Hepatocyte (in vitro differentiated cells): ENCODE measurements around the gene TEX10. TPM values are rescaled to one million over a fixed set of nuclear protein-coding genes. Genes with fewer than 3 reads are reported as not detected.

Experiments used
- DNase-seq: peaks from one replicate; pipeline ENCODE4 v3.0.0-alpha.2; 2016; ENCODE audit warnings: low spot score
- H2AFZ ChIP-seq: fragments of 200-600 bp; sonication (generic); 2 replicates; pipeline ENCODE4 v1.6.0; 2016; ENCODE audit warnings: antibody characterized with exemption, mild to moderate bottlenecking
- H3K27ac ChIP-seq: fragments of 200-600 bp; sonication (generic); 2 replicates; pipeline ENCODE4 v1.5.1; 2016; ENCODE audit warnings: mild to moderate bottlenecking
- H3K27me3 ChIP-seq: fragments of 200-600 bp; sonication (generic); 2 replicates; pipeline ENCODE4 v1.6.1; 2016
- H3K36me3 ChIP-seq: fragments of 200-600 bp; sonication (generic); replicated peaks from 2 replicates; pipeline ENCODE4 v1.5.1; 2016; ENCODE audit warnings: low read depth; ENCODE audit not compliant: insufficient read depth
- H3K4me1 ChIP-seq: fragments of 200-600 bp; sonication (generic); 2 replicates; pipeline ENCODE4 v1.5.1; 2016; ENCODE audit warnings: mild to moderate bottlenecking, moderate library complexity; ENCODE audit not compliant: insufficient read depth
- H3K4me2 ChIP-seq: fragments of 200-600 bp; sonication (generic); 2 replicates; pipeline ENCODE4 v1.6.0; 2016
- H3K4me3 ChIP-seq: fragments of 200-600 bp; sonication (generic); 2 replicates; pipeline ENCODE4 v1.5.1; 2016; ENCODE audit warnings: mild to moderate bottlenecking
- H3K79me2 ChIP-seq: fragments of 200-600 bp; sonication (generic); 2 replicates; pipeline ENCODE4 v1.6.0; 2017; ENCODE audit warnings: mild to moderate bottlenecking
- H3K9me2 ChIP-seq: fragments of 200-600 bp; sonication (generic); replicated peaks from 2 replicates; pipeline ENCODE4 v1.6.0; 2017; ENCODE audit warnings: mild to moderate bottlenecking; ENCODE audit not compliant: insufficient read depth
- H3K9me3 ChIP-seq: fragments of 200-600 bp; sonication (generic); 2 replicates; pipeline ENCODE4 v1.5.1; 2016; ENCODE audit warnings: low read depth, mild to moderate bottlenecking
- H4K20me1 ChIP-seq: fragments of 200-600 bp; sonication (generic); 2 replicates; pipeline ENCODE4 v1.6.0; 2016; ENCODE audit warnings: mild to moderate bottlenecking; ENCODE audit not compliant: insufficient read depth, poor library complexity, severe bottlenecking
- EZH2 ChIP-seq: fragments of 200-600 bp; sonication (generic); IDR thresholded peaks from 2 replicates; pipeline ENCODE4 v1.6.1; 2016; ENCODE audit warnings: antibody characterized with exemption, mild to moderate bottlenecking, borderline replicate concordance
- EZH2phosphoT487 ChIP-seq: fragments of 200-600 bp; sonication (generic); IDR thresholded peaks from one replicate; pipeline ENCODE4 v1.6.1; 2018; ENCODE audit warnings: antibody characterized with exemption, mild to moderate bottlenecking, low read depth, moderate library complexity; ENCODE audit not compliant: unreplicated experiment, severe bottlenecking
- WGBS: methylation state at CpG from one replicate; pipeline ENCODE4 v1.1.6; 2016; ENCODE audit warnings: low lambda C conversion rate; ENCODE audit errors: missing lambda C conversion rate; 5-methylcytosine and 5-hydroxymethylcytosine counted together
- polyA plus RNA-seq: library from polyadenylated mRNA; unstranded; fragments of >200 nt; fragmentation: Nextera tagmentation; extraction: Ambion mirVana; gene quantifications from 2 replicates; pipeline ENCODE4 v1.2.1, GENCODE V29; 2016
- total RNA-seq: library from RNA; depleted of rRNA; stranded (reverse); fragments of >200 nt; gene quantifications from 2 replicates; pipeline ENCODE4 v1.2.3, GENCODE V29; 2014
- TF ChIP-seq, protein P1 (sequence below): fragments of 200-600 bp; sonication (generic); IDR thresholded peaks from 2 replicates; pipeline ENCODE4 v1.5.1; 2016; ENCODE audit warnings: antibody characterized with exemption, mild to moderate bottlenecking; ENCODE audit not compliant: poor library complexity

Gene TEX10
- total and polyA plus RNA-seq, 2 experiments from 2014 or later = 21.8 to 30.0 TPM

- peak; percentile 21 for DNase-seq
- no peaks in the 10 kb centered on the region for H3K79me2 ChIP-seq
- H3K9me2 ChIP-seq = no peaks in the 10 kb centered on the region
- H3K27ac ChIP-seq = peak overlapping the region; percentile 82
- TF ChIP-seq EZH2 = no peak
- TF ChIP-seq EZH2phosphoT487 = no peak
- TF ChIP-seq, protein P1, sequence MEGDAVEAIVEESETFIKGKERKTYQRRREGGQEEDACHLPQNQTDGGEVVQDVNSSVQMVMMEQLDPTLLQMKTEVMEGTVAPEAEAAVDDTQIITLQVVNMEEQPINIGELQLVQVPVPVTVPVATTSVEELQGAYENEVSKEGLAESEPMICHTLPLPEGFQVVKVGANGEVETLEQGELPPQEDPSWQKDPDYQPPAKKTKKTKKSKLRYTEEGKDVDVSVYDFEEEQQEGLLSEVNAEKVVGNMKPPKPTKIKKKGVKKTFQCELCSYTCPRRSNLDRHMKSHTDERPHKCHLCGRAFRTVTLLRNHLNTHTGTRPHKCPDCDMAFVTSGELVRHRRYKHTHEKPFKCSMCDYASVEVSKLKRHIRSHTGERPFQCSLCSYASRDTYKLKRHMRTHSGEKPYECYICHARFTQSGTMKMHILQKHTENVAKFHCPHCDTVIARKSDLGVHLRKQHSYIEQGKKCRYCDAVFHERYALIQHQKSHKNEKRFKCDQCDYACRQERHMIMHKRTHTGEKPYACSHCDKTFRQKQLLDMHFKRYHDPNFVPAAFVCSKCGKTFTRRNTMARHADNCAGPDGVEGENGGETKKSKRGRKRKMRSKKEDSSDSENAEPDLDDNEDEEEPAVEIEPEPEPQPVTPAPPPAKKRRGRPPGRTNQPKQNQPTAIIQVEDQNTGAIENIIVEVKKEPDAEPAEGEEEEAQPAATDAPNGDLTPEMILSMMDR = no peak
- H3K4me2 ChIP-seq = no peak overlapping the region
- no peak overlapping the region for H3K4me3 ChIP-seq
- H3K4me1 ChIP-seq = peaks cover 23% of the 10 kb centered on the region
- 65% methylated on average over 4 of the region's 4 CpGs for WGBS
- no peaks in the 10 kb centered on the region for H3K27me3 ChIP-seq
- H4K20me1 ChIP-seq = no peaks in the 10 kb centered on the region
- H2AFZ ChIP-seq = peak overlapping the region; percentile 22
- H3K36me3 ChIP-seq = no peaks in the 10 kb centered on the region
- H3K9me3 ChIP-seq = no peaks in the 10 kb centered on the region
These were observed 27.1 kb upstream of the TEX10 start for GRCh38 chr9:100379862-100380261.

GRCh38 chr9:100377015-100377414, 24.3 kb upstream of the TEX10 start:
- Histone ChIP-seq H2AFZ (no peak overlapping the region), H4K20me1 (no peaks in the 10 kb centered on the region)

GRCh38 chr9:100375658-100376057, 22.9 kb upstream of the TEX10 start:
- H3K4me3 ChIP-seq = no peak overlapping the region
- TF ChIP-seq EZH2phosphoT487 (no peak), EZH2 (no peak)
- TF ChIP-seq, protein P1 = no peak
- no peaks in the 10 kb centered on the region for H4K20me1 ChIP-seq
- no peaks in the 10 kb centered on the region for H3K9me2 ChIP-seq
- H3K4me2 ChIP-seq = peak overlapping the region; percentile 40
- H3K79me2 ChIP-seq = no peaks in the 10 kb centered on the region
- H2AFZ ChIP-seq = peak overlapping the region; percentile 32
- 33% methylated on average over 5 of the region's 5 CpGs for WGBS
- peak overlapping the region; percentile 31 for H3K27ac ChIP-seq
- DNase-seq = peak; percentile 41
- no peaks in the 10 kb centered on the region for H3K27me3 ChIP-seq
- no peaks in the 10 kb centered on the region for H3K9me3 ChIP-seq
- H3K4me1 ChIP-seq = peaks cover 23% of the 10 kb centered on the region
- no peaks in the 10 kb centered on the region for H3K36me3 ChIP-seq

More at GRCh38 chr9:100377015-100377414, 24.3 kb upstream of the TEX10 start:
- TF ChIP-seq EZH2 = no peak
- no peak for TF ChIP-seq EZH2phosphoT487
- TF ChIP-seq, protein P1 = no peak
- H3K79me2 ChIP-seq = no peaks in the 10 kb centered on the region
- peak overlapping the region; percentile 31 for H3K27ac ChIP-seq
- peaks cover 23% of the 10 kb centered on the region for H3K4me1 ChIP-seq
- no peaks in the 10 kb centered on the region for H3K9me3 ChIP-seq
- no peak overlapping the region for H3K4me2 ChIP-seq
- no peaks in the 10 kb centered on the region for H3K9me2 ChIP-seq
- H3K27me3 ChIP-seq = no peaks in the 10 kb centered on the region
- no peak for DNase-seq
- WGBS = 62% methylated on average over 5 of the region's 5 CpGs
- no peaks in the 10 kb centered on the region for H3K36me3 ChIP-seq
- H3K4me3 ChIP-seq = no peak overlapping the region

- Histone ChIP-seq H3K4me2 (no peak overlapping the region), H3K27ac (no peak overlapping the region), H3K27me3 (no peaks in the 10 kb centered on the region), H3K79me2 (no peaks in the 10 kb centered on the region), H3K4me3 (no peak overlapping the region), H2AFZ (no peak overlapping the region), H3K9me2 (no peaks in the 10 kb centered on the region), H3K36me3 (no peaks in the 10 kb centered on the region), H3K4me1 (peaks cover 11% of the 10 kb centered on the region), H4K20me1 (no peaks in the 10 kb centered on the region), H3K9me3 (no peaks in the 10 kb centered on the region)
- WGBS = 98% methylated on average over 3 of the region's 3 CpGs
- no peak for DNase-seq
- TF ChIP-seq EZH2phosphoT487 (no peak), EZH2 (no peak)
- TF ChIP-seq, protein P1 = no peak
These were observed 19.9 kb upstream of the TEX10 start for GRCh38 chr9:100372648-100373047.
